ENCODE data around the gene MCL1.

Gene MCL1

DNA sequence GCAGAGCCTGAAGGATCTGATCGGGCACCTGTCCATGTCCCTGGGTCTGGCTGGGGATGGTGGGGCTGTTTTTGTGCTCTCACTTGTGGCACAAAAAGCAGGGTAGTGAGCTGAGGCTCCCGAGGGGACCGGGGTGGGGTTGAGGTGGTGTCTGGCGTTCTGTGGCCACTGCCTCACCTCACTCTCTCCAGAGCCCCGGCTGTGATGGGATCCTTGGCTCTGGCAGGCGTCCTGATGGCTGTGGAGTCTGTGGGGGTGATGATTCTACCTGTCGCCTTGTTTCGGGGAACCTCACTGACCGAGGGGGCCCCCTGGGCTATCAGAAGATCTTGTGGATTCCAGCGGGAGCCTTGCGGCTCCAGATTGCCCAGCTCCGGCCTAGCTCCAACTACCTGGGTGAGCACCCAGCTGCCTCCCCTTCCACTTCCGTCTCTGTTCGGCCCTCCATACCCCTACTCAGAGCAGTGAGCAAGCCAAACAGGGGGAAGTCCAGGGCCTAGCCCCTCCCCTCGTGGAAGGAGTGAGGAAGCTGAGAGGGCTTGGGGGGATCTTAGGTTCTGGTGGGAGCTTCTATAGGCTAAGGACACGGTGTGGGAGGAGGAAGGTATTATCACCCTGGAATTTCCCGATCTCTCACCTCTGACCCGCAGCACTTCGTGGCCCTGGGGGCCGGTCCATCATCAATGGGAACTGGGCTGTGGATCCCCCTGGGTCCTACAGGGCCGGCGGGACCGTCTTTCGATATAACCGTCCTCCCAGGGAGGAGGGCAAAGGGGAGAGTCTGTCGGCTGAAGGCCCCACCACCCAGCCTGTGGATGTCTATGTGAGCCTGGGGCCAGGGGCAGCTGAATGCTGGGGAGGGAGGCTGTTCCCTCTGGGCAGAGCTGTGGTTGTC is 23.2 kb downstream of the MCL1 start:
- no peak for DNase-seq

DNA sequence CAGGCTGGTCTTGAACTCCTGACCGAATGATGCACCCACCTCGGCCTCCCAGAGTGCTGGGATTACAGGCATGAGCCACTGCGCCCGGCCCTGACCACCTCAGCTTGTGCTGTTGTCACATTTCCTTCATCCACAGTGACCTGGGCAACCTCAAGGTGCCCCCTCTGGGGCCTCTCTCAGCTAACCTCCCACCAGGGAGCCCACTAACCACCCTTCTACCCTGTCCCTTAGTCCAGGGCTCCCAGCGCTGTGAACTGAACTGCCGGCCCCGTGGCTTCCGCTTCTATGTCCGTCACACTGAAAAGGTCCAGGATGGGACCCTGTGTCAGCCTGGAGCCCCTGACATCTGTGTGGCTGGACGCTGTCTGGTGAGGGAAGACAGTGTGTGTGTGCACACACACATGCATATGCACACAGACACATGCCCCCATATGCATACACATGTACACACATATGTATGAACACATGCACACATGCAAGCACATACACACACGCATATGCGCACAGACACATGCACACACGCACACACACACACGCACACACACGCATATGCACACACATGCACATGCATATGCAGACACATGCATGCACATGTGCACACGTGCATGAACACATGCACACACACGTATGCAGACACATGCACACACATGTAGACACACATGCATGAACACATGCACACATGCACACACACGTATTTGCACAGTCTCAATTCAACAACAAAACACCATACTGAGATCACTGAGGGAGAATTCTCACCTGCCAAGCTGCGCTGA is 24.0 kb downstream of the MCL1 start:
- DNase-seq: no peak

GRCh38 chr1:150554086-150554452 is 25.3 kb downstream of the MCL1 start:
- no peak for DNase-seq

DNA sequence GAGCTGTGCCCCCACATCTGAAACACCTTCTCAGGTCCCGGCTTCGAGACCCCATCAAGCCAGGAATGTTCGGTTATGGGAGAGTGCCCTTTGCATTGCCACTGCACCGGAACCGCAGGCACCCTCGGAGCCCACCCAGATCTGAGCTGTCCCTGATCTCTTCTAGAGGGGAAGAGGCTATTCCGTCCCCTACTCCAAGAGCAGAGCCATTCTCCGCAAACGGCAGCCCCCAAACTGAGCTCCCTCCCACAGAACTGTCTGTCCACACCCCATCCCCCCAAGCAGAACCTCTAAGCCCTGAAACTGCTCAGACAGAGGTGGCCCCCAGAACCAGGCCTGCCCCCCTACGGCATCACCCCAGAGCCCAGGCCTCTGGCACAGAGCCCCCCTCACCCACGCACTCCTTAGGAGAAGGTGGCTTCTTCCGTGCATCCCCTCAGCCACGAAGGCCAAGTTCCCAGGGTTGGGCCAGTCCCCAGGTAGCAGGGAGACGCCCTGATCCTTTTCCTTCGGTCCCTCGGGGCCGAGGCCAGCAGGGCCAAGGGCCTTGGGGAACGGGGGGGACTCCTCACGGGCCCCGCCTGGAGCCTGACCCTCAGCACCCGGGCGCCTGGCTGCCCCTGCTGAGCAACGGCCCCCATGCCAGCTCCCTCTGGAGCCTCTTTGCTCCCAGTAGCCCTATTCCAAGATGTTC is 25.9 kb downstream of the MCL1 start:
- no peak for DNase-seq

DNA sequence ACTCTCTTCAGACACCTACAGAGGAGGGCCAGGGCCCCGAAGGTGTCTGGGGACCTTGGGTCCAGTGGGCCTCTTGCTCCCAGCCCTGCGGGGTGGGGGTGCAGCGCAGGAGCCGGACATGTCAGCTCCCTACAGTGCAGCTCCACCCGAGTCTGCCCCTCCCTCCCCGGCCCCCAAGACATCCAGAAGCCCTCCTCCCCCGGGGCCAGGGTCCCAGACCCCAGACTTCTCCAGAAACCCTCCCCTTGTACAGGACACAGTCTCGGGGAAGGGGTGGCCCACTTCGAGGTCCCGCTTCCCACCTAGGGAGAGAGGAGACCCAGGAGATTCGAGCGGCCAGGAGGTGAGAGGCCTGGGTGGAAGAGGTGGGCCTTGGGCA is 26.5 kb downstream of the MCL1 start:
- no peak for DNase-seq

DNA sequence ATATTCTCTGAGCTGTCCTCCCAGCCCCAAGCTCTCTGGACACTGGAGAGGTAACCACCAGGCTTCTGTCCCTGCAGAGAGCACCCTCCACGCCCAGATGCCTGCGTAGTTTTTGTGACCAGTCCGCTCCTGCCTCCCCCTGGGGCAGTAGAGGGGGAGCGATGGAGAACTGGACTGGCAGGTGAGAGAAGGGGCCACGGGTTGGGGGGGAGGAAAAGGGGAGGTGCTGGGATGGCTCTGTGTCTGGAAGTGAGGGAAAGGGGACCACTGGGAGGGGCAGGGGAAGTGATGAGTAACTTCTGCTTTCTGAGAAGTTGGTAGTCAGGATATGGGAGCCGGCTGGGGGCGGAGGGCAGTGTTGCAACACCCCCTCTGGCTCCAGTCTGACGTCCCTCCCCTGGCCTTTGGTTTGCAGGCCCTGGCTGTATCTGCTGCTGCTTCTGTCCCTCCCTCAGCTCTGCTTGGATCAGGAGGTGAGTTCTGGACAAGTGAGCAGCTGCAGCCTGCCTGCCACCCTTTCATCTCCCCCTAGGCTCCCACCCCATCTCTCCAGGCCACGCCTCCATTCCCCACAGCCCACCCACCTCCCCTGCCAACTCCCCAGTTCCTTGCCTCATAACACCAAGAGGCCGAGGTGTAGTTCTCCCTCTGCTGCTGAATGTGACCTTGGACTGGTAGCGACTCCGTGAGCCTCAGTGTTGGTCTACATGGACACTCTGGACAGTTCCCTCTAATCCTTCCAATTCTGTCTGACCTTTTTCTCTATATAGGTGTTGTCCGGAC is 27.1 kb downstream of the MCL1 start:
- no peak for DNase-seq

- no peak for DNase-seq
Measured at GRCh38 chr1:150551784-150552127, 27.7 kb downstream of the MCL1 start.

GRCh38 chr1:150551051-150551783 is 28.2 kb downstream of the MCL1 start:
- DNase-seq: no peak

DNA sequence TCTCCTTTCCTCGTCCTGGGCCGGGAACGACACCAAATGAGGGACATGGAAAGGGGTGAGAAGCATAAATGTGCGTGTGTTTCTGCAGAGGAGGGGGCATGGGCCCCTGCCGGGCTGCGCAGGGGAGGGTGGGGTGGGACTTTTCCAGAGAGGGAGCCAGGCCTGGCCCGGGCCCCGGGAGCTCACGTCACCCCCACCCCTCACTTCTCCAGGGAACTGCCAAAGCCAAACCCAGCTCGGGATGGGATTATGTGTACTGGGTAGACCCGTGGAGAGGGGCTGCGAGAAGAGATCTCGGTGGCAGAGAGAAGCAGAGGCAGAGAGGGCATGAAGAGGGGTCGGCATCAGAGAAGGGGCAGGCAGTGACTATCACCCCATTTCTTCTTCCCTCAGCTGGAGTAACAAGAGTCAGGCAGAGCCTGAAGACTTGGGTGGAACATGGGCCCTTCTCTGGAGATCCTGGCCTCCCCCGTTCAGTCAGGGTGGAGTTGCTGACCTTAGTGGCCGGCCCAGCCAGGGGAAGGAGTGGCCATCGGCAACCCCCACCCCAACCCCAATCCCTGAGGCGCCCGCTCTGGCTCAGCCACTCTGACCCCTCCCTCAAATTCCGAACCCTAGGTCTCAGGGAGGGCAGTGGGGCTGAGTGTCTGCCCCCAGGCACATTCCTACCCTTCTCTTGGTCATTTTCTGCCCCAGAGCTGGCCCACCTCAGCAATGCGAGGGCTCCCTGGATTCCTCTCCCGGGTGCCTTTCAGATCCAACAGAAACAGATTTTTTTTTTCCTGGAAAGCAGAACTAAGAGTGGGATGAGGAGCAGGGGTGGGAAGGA is 29.0 kb downstream of the MCL1 start:
- no peak for DNase-seq

GRCh38 chr1:150549496-150550221 is 29.8 kb downstream of the MCL1 start:
- no peak for DNase-seq

DNA sequence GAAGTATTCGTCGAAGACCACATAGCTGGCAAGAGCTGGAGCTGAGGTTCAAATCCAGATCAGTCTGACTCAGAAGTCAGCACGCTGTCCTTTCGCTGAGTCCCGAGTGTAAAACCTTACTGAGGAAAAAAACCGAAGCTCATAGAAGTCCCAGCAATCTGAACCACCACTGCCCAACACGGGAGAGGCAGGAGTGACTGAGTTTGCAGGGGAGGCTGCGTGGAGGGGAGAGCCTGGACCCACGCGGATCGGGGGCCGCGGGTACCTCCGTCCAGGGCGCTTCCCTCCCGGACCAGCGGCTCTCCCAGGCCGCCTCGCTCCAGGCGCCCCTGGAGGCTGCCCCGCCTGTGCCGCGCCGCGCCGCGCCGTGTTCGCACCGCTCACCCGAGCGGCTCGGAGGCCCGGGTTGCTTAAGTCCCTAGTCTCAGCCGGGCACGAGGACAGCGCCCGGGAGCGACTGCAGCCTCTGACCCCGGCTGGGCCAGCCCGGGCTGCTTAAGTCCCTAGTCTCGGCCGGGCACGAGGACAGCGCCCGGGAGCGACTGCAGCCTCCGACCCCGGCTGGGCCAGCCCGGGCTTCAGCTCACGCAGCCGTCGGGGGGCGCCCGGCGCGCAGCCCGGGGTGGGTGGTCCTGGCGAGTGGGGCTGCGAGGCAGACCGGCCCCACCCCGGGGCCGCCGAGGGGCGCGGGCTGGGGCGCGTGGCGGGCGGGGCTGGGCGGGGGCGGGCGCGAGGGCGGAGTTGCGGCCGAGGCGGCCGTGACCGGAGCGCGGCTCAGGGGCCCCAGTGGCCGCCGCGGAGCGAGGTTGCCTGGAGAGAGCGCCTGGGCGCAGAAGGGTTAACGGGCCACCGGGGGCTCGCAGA is 30.5 kb downstream of the MCL1 start, which contains the start of gene ADAMTSL4:
Gene ADAMTSL4 (plus strand): TSS at position 777 of the 864 bp plus-strand sequence. CDS start 2,881 bp downstream, outside the sequence.
- DNase-seq: no peak

DNA sequence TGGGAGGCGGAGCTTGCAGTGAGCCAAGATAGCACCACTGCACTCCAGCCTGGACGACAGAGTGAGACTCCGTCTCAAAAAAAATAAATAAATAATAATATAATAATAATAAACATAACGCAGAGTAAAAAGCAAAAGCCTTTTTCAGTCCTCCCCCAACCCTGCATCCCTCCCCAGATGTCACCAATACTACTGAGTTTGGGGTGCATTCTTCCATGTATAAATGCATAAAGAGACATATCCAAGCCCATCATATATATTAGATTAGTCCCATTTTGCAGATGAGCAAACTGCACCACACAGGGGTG is 31.1 kb downstream of the MCL1 start:
- no peak for DNase-seq

DNA sequence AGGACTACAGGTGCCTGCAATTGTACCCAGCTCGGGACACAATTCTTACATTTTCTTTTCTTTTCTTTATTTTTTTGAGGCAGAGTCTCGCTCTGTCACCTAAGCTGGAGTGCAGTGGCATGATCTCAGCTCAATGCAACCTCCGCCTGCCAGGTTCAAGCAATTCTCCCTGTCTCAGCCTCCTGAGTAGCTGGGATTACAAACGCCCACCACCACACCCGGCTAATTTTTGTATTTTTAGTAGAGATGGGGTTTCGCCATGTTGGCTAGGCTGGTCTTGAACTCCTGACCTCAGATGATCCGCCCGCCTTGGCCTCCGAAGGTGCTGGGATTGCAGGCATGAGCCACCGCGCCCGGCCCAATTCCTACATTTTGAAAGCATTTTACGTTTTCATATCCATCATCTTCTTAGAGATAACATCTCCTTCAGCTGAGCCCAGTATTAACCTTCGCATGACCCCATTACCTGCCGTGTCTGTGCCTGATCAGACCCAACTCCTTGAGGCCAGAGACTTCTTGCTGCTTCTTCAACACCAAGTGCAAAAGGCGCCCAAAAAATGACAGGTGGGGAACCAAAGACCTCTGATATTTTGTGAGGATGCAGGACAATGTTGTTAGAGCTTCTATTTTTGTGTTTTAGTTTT is 33.0 kb downstream of the MCL1 start:
- no peak for DNase-seq

GRCh38 chr1:150545486-150546032 is 33.9 kb downstream of the MCL1 start:
- DNase-seq: no peak

- no peak for DNase-seq
Measured at GRCh38 chr1:150544204-150544603, 35.2 kb downstream of the MCL1 start.

DNA sequence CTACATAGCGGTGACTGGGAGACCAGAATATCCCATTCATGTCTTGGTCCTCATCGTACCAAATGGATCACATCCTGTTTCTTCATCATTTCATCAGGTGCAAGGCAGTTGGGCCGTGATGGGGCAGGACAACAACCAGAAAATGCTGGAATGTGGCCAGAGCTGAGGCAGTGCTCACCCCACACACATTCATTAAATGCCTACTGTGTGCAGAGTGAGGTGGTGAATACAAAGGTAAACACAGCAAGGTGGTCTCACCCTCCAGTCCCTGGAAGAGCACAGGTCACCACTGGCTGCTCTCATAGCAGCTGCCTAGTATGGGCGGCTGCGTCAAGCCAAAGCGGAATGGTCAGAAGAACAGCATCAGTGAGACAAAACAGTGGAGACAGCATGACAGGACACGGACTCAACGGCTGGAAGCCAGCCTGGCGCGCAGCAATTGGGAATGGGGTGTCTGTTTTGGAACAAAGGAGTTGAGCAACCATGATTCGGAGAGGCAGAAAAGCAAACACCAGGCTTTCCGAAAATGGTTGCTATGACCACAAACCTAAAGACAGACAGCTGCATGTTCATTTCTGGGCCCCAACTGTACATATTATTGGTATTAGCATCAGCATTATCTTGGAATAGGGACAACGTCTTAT is 35.8 kb downstream of the MCL1 start:
- DNase-seq: no peak

DNA sequence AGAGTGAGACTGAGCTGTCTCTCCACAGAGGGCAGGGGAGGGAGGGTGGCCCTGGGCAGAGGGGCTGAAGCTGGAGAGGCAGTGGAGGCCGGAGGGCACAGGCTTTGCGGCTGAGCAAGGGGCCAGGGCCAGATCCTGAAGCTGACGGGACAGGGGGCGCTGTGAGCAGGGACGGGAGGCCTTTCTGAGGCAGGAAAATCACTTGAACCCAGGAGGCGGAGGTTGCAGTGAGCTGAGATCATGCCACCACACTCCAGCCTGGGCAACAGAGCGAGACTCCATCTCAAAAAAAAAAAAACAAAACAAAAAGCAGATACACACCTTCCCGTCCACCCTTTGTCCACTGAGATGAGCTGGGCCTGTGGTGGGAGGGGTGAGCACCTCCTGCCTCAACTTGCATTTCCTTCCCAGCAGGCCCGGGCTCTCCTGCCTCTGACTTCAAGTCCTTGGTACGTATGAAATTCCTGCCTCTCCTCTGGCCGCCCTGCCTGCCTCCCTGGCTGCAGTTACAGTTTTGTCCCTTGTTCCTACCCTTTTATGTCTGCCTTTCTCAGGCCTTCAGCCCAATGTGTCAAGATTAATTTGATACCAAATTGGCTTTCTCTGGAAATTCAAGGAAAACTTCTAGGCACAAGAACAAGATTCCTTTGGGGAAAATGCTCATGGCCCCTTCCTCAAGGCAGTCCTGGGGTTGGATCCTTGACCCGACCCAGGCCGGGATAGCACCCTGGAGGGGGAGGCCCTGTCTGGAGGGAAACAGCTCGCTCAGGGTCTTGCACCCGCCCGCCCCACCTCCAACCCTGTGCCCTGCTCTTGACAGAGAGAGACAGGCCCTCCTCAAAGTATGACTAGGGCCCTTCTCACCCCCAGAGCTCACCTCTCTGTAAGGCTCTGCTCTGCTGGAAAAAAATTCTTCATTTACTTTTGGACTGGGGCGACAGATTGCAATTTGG is 41.4 kb downstream of the MCL1 start:
- no peak for DNase-seq

Measured in GOT3 (cell line).